Lower leg skin (tissue), 3 donors: ENCODE measurements around the gene WASF3.

Experiments used
- CTCF ChIP-seq, 3 donors: fragments of 450-650 bp; IDR thresholded peaks; one replicate each; pipeline ENCODE4 v1.5.1; 2016; ENCODE audit warnings: antibody characterized with exemption in 3 of 3, mild to moderate bottlenecking in 3 of 3, moderate library complexity in 2 of 3
- POLR2A ChIP-seq, 2 donors: fragments of 450-650 bp; IDR thresholded peaks; one replicate each; pipeline ENCODE4 v1.6.1; 2016 to 2017; ENCODE audit warnings: antibody characterized with exemption in 2 of 2, mild to moderate bottlenecking in 1 of 2, moderate library complexity in 1 of 2

DNA sequence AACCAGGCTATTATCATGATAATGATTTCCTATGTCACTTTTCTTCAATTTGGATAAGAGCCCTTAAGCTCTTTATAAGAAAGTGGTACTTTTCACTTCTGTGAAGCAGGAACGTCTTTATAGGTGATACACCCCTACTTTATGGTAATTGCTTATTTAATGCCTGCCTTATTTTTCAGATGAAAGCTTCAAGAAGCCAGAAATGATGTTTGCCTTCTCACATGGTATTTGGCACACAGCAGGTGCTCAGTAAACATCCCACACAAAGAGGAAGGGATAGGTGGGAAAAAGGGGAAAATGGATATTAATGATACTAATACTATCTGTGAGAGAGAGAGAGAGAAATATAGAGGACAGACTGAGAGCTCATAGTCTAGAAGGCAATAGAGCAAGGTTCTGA is 29.0 kb upstream of the WASF3 start:
- TF ChIP-seq POLR2A (IDR thresholded peaks at IDR 0.05) (no peak), CTCF (IDR thresholded peaks at IDR 0.05) (no peak)
